NCI-H1436 treated with DMSO at 0.1 percent for 48 hours (cell line): Measurements from ENCODE around the gene MARK2.
A peak's percentile ranks its signal among the peaks of the same experiment; 100 is the strongest.
"Not testable (repeated sequence)": the region's sequence is repeated elsewhere in the genome, so short reads cannot be mapped to it uniquely, and the experiment has no call there.

Experiments used
- DNase-seq: peaks from one replicate; lab custom pipeline; 2025; lab: John Stamatoyannopoulos, UW

MARK2 gene

DNA sequence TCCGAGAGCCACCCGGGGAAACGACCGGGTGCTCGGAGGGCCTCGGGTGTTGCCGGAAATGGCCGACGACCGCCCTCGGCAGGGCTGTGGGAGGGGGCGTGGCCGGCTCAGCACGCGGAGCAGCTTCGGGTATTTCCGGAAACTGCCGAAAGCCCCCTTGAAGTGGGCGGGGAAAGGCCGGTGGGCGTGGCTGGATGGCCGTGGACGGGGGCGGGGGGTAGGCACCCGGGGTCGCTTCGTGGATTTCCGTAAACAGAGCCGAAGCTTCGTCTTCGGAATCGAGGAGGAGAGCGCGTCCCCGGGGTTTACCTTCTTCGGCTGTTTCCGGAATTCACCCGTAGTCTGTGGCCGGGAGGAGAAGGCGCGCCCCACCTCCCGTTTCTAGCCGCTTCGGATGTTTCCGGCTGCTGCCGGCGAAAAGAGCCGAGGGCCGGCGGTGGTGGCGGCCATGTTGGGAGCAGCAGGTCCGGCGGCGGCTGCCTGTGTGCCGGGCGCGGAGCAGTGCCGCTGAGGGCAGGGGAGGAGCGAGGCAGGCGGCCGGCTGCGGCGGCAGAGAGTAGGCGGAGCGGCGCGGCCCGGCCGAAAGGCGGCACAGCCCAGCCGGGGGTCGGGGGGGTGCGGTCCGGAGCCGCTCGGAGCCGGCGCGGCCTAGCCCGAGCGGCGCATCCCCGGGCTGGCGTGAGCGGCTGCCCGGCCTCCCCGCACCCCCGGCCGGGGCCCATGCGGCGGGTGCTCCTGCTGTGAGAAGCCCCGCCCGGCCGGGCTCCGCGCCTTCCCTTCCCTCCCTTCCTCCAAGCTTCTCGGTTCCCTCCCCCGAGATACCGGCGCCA, at the start of gene MARK2:
TSS of gene MARK2 (plus strand) at position 433 of the 830 bp plus-strand sequence. CDS start at position 830, 397 bp downstream.
- peak; percentile 93 for DNase-seq

DNA sequence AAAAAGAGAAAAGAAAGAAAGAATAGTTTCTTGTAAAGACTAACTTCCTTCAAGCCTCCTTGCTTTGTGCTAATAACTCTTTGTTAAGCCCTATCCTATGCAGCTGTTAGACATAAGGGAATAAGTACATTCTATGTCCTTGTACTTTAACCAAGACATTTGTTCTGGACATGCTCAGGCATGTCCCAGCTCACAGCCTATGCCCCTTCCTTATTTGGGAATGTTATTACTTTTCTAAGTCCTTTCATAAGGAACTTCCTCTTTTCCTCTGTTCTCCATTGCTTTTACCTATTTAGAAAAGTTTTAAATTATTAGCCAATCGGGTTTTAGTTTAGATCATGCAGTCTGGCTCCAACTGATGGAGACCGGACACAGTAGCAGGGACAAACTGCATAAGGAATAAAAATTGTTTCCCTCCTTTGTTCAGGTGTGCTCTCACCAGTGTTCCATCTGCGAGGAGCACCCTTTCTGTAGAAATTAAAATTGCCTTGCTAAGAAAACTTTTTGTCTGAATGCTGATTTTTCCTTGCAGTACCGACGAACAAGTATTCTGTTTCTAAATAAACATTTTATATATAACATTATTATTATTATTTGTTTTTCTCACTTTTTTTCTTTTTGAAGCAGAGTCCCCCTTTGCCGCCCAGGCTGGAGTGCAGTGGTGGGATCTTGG, 47.3 kb upstream of the MARK2 start:
- no peak for DNase-seq

DNA sequence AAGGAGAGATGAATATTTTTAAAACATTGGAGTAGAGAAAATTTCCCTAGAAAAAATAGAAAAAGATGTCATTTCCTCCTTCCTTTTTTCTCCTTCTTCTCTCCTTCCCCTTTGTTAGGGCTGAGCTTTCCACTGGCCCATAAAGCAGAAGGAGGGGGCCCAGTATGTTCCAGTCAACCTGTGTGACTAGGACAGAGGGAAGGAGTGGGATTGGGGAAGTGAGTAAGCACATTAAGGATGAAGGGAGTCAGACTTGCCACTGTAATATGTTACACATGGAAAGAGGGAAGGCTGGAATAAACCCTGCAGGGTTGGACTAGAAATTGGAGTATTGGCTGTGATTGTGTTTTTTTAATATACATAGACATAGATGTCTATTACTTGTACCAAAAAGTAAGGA, 45.7 kb upstream of the MARK2 start:
- DNase-seq = no peak

DNA sequence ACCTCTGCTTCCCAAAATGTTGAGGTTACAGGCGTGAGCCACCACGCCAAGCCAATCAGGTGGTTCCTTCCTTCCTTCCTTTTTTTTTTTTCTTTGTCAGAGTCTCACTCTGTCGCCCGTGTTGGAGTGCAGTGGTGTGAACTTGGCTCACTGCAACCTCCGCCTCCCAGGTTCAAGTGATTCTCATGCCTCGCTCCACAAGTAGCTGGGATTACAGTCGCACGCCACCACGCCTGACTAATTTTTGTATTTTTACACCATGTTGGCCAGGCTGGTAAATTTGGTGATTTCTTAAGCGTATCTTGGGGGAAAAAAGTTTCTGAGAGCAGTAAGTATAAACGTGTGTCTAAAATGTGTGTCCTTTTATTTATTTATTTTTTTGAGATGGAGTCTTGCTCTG, 43.8 kb upstream of the MARK2 start:
- no peak for DNase-seq

DNA sequence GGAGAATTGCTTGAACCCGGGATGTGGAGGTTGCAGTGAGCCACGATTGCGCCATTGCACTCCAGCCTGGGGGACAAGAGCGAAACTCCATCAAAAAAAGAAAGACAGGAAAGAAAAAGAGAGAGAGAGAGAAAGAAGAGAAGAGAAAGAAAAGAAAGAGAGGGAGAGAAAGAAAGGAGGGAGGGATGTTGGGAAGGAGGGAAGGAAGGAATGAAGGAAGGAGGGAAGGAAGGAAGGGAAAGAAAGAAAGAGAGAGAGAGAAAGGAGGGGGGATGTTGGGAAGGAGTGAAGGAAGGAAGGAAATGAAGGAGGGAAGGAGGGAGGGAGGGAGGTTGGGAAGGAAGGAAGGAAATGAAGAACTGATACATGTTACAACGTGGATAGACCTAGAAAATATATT, 38.0 kb upstream of the MARK2 start:
- no peak for DNase-seq

DNA sequence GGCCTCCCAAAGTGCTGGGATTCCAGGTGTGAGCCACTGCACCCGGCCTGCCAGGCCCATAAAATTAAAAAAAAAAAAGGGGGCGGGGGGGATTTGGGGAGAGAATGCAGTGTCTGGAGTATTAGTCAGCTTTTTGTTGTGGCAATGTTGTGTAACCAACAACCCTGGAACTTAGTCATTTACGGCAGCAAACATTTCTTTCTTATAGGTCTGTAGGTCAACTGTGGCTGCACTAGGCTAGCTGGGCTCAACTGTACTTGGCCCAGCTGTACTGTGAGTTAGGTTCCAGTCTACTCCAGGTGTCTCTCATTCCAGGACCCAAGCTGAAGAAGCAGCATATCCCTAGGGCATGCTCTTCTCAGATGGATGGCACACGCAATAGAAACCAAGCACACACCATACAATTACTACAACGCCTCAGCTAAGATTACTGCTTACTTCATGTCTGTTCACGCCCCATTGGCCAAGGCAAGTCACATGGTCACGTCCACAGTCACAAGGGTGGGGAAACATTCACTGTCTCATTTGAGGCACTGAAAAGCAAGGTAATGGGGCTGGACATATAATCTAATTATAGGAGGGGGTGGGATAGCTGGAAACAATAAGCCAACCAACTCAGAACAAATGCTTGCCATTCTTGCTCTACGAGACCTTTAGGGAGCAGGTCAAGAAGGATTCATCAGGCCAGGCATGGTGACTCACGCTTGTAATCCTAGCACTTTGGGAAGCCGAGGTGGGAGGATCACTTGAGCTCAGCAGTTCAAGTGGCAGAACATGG, 36.1 kb upstream of the MARK2 start:
- DNase-seq = peak; percentile 69

DNA sequence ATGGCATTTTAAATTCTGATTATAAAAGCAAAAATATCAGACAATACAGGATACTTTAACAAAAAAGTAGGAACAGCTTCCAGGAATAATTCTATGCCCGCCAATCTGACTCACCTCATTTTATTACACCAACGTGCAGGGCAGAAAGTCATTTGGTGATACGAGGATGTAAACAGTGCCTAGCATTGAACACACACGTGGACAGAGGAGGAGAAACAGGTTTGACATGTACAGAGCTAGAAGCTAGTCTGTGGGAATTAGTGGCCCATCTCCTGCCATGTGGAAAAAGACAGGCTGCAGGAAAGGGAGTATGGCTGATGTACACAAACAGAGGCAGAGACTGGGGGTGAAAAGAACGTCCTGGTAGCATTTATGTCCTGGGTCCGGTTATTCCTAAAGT, 34.7 kb upstream of the MARK2 start:
- DNase-seq = no peak

DNA sequence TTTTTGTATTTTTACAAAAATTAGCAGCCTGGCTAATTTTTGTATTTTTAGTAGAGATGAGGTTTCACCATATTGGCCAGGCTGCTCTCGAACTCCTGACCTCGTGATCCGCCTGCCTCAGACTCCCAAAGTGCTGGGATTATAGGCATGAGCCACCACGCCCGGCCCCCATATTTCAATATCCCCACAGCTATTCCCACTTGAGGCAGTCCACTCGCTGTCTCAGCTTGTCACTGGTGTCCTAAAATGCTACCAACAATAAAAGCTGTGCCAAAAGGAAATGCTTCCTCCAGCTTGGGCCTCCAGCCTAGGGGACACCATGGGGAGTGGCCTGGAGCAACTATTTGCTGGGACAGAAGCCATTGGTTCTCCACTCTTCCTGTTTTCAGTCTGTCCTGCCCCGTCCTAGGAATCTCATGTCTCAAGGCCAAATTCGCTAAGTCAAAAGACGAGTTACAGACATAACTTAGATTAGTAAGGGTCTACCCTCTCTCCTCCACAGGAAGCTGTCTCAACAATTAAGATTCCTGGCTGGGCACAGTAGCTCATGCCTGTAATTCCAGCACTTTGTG, 33.0 kb upstream of the MARK2 start:
- no peak for DNase-seq

DNA sequence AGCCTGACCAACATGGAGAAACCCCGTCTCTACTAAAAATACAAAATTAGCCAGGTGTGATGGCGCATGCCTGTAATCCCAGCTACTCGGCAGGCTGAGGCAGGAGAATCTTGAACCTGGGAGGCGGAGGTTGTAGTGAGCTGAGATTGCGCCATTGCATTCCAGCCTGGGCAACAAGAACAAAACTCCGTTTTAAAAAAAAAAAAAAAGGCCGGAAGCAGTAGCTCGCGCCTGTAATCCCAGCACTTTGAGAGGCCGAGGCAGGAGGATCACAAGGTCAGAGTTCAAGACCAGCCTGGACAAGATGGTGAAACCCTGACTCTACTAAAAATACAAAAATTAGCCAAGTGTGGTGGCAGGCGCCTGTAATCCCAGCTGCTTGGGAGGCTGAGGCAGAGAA, 28.5 kb upstream of the MARK2 start:
- DNase-seq = not testable (repeated sequence)

DNA sequence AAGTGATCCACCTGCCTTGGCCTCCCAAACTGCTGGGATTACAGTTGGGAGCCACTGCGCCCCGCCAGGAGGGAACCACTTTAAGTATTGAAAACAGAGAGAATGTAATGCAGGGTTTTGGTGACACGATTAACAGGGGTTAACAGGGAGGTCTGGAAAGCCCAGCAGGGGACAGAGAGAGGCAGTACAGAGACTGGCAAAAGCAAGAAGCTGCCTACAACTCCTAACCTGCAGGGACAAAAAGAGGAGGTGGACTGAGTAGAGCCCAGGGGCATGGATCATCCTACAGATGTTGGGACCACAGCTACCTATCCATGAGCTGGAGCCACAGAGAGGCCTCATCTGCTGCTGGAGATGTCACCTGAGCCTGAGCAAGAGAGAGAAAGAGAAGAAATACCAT, 27.4 kb upstream of the MARK2 start:
- no peak for DNase-seq

DNA sequence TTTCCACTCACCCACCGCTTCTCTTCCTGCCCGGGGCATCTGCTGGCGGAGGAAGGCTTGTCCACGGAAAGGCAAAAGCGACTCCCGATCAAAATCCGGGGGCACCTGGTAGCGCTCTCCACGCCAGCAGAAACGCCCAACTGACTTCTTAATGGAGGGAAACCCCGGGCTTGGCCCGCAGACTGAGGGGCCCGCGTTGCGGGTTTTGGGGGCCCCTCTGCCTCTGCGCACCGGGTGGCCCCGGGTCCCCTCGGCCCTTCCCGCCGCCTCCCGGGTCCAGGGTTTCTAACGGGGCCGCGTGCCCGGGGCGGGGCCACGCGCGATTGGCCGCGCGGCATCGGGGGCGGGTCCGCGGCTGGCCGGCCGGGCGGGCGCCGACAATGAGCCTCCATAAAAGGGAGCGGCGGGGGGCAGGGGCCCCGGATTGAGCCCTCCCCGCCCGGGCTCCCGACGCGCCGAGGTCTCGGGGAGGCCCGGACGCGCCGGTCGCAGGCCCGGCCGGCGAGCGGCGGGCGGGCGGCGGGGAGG, 25.8 kb upstream of the MARK2 start, which contains the start of gene SPINDOC:
TSS of gene SPINDOC (plus strand) at position 422 of the 528 bp plus-strand sequence. CDS start 231 bp downstream, outside the sequence.
- peak; percentile 37 for DNase-seq

DNA sequence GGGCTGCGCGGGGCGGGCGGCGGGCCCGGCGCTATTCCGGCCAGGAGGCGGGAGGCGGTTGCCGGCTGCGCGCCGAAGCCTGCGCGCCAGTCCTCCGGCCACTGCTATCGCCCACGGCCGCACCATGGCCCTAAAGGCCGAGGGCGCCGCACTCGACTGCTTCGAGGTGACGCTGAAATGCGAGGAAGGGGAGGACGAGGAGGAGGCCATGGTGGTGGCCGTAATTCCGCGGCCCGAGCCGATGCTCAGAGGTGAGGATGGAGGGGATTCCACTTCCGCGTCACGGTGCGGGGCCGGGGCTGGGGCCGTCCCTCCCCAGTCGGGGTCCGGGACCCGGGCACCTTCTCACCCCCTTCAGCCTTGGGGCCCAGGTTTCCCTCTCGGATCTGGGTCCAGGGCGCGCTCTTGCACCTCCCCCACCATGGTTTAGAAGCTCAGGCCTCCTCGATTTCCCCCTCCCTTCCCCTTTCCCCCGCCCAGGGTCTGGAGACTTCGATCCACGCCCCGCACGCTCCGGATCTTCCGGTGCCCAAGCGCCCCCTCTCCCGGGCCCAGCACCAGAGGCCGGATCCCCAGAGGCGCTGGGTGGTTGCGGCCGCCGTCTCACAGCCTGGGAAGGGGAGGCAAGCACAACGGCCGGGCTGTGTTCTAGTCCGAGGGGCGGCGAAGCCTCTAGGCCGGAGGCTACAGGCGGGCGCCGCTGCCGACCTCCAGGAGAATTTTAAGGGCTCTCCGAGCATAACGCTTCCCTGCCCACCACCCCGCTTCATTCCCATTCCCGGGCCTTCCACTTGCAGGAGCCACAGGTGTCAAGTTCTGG, 25.1 kb upstream of the MARK2 start:
- no peak for DNase-seq

DNA sequence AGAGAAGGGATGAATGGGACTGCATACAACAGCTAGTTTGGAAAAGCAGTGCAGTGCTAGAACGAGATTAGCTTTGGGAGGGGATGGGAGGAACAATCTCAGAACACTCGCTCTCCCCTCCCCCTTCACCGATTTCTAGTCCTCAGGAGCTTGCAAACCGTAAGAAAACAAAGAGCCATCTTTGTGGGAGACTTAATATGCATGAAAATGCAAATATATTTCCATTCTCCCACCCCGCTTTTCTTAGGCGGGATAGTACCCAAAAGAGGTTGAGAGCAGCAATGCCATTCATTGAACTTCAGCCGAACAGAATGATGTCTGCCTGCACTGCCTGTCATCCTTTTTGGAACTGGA, 24.6 kb upstream of the MARK2 start:
- no peak for DNase-seq

DNA sequence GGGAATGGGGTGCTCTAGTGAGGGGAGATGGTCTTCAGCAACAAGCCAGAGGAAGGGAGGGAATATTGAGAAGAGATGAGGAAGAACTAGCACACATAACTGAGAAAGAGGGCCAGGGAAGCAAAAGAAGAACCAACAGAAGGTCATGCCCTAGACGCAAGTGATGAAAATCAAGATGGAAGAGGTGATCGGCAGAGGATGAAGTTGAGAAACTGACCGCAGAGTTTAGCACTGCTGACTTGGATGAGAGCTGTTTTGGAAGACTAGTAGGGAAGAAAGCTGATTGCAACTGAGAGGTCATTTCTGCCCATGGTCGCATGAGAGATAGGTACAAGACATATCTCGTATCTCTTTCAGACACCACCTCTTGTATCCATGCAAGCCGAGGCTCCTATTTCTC, 22.7 kb upstream of the MARK2 start:
- no peak for DNase-seq

DNA sequence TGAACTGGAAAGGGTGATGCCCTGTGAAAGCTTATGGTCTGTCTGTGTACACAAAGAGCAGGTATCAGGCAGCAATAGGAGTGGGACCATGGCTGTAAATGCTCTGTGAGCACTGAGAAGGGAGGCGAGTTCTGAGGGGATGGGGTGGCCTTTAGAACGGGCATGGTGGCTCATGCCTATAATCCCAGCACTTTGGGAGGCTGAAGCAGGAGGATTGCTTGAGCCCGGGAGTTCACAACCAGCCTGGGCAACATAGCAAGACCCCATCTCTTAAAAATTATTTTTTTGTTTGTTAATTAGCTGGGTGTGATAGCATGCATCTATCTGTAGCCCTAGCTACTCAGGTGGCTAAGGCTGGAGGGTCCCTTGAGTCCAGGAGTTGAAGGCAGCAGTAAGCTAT, 22.2 kb upstream of the MARK2 start:
- DNase-seq = no peak

DNA sequence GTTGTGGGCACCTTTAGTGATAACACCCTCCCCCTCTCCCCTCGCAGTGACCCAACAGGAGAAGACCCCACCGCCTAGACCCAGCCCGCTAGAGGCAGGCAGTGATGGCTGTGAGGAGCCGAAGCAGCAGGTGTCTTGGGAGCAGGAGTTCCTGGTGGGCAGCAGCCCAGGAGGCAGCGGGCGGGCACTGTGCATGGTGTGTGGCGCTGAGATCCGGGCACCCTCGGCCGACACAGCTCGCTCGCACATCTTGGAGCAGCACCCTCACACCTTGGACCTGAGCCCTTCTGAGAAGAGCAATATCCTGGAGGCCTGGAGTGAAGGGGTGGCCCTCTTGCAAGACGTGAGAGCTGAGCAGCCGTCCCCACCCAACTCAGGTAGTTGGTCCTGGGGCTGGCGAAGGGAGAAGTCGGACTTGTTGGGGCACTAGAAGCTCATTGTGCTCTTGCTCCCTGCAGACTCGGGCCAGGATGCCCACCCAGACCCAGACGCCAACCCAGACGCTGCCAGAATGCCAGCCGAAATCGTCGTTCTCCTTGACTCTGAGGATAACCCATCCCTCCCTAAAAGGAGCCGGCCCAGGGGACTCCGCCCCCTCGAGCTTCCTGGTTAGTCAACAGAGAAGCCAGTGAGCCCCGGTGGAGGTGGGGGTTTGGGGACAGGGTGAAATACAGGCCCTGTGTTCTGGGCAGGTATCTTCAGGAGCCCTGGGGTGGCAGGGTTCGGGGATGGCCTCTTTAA, 21.0 kb upstream of the MARK2 start:
- no peak for DNase-seq

DNA sequence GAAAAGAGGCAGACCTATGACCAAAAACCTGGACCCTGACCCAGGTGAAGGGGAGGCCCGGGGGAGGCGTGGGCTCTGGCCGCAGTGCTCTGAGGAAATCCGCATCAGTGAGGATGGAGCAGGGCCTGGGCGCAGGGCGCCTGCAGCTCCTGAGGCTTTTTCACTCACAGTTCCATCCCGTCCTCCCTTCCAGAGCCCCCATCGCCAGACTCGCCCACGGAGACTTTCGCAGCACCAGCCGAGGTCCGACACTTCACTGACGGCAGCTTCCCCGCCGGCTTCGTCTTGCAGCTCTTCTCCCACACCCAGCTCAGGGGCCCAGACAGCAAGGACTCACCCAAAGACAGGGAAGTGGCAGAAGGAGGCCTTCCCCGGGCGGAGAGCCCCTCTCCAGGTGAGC, 20.3 kb upstream of the MARK2 start:
- no peak for DNase-seq

DNA sequence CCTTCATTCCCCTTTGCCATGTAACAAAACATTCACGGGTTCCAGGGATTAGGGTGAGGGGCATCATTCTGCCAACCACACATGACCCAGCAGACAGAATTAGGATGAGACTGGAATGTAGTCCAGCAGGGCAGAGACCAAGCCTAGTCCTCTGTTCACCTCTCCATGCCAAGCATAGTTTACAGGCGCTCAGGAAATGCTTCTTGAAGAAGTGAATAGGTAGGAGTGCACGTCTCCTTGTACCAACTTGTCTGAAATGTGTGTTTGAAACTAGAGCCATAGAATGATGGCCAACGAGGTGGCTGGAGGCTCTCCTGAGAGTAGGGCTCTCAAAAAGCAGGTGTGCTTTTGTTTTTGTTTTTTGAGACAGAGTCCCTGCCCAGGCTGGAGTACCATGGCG, 17.5 kb upstream of the MARK2 start:
- DNase-seq = no peak

DNA sequence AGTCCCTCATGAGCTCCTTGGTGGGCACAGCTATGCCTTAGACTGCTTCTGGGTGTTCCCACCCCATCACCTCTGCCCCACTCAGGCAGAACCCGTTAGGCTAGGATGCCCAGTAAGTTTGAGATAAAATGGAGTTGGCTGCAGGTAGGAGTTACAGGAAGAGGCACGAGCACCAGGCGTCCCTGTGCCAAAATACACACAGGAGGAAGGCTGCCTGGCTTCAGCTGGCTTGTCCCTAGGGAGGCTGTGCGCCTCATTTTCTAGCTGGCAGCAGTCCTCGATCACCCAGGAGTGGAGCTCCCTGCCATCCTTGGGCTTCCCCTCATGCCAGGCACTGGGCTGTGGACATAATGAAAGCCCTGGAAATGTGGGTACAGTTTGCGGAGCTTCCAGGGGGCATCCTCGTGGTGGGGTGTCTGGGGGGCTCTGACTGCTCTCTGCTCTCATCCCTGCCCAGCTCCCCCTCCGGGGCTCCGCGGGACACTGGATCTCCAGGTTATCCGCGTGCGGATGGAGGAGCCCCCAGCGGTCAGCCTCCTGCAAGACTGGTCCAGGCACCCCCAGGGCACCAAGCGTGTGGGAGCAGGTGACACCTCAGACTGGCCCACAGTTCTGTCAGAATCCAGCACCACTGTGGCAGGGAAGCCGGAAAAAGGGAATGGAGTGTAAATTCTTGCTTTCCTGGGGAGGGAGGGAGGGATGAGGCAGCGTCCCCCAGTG, 12.3 kb upstream of the MARK2 start:
- DNase-seq = peak; percentile 36
